H9 (cell line): Measurements from ENCODE around the gene NKPD1. TPM values are rescaled to one million over a fixed set of nuclear protein-coding genes. Genes with fewer than 3 reads are reported as not detected.

ENCODE experiments used
- DNase-seq: peaks from one replicate; pipeline ENCODE4 v3.0.0-alpha.2; 2017
- H2AFZ ChIP-seq: one replicate; pipeline ENCODE4 v1.6.1; 2013; ENCODE audit warnings: mild to moderate bottlenecking, low read length, control low read depth, moderate library complexity
- H2AK5ac ChIP-seq: 2 replicates; pipeline ENCODE4 v1.6.1; 2013; ENCODE audit warnings: low read length, control low read depth, mixed read lengths; ENCODE audit not compliant: insufficient read length
- H2BK120ac ChIP-seq: one replicate; pipeline ENCODE4 v1.6.1; 2013; ENCODE audit warnings: low read depth, mild to moderate bottlenecking, low read length, control low read depth, inconsistent platforms; ENCODE audit not compliant: poor library complexity, severe bottlenecking
- H2BK12ac ChIP-seq: 2 replicates; pipeline ENCODE4 v1.6.1; 2013; ENCODE audit warnings: low read length, control low read depth, mixed read lengths, low read depth; ENCODE audit not compliant: insufficient read length
- H2BK15ac ChIP-seq: 2 replicates; pipeline ENCODE4 v1.6.1; 2013; ENCODE audit warnings: low read depth, low read length, control low read depth
- H2BK20ac ChIP-seq: one replicate; pipeline ENCODE4 v1.6.1; 2013; ENCODE audit warnings: low read depth, mild to moderate bottlenecking, low read length, control low read depth, inconsistent platforms; ENCODE audit not compliant: poor library complexity, severe bottlenecking
- H2BK5ac ChIP-seq: 2 replicates; pipeline ENCODE4 v1.6.1; 2013; ENCODE audit warnings: low read length, control low read depth, mixed read lengths; ENCODE audit not compliant: insufficient read length
- H3K14ac ChIP-seq: 2 replicates; pipeline ENCODE4 v1.6.1; 2013; ENCODE audit warnings: low read length, control low read depth; ENCODE audit not compliant: insufficient read depth
- H3K18ac ChIP-seq: 2 replicates; pipeline ENCODE4 v1.6.1; 2013; ENCODE audit warnings: low read depth, mild to moderate bottlenecking, mixed read lengths, low read length, control low read depth; ENCODE audit not compliant: insufficient read length
- H3K23ac ChIP-seq: 2 replicates; pipeline ENCODE4 v1.6.1; 2013; ENCODE audit warnings: low read length, control low read depth, mixed read lengths, low read depth; ENCODE audit not compliant: insufficient read length
- H3K23me2 ChIP-seq: 2 replicates; pipeline ENCODE4 v1.6.1; 2013; ENCODE audit warnings: low read depth, mild to moderate bottlenecking, mixed read lengths, low read length, control low read depth; ENCODE audit not compliant: insufficient read length, poor library complexity, severe bottlenecking
- H3K27ac ChIP-seq: 2 replicates; pipeline ENCODE4 v1.5.1; 2013; ENCODE audit warnings: low read length, control low read depth, mixed read lengths, low read depth; ENCODE audit not compliant: insufficient read length
- H3K27me3 ChIP-seq: 2 replicates; pipeline ENCODE4 v1.6.1; 2013; ENCODE audit warnings: low read length, control low read depth, inconsistent platforms; ENCODE audit not compliant: insufficient read depth
- H3K4ac ChIP-seq: 2 replicates; pipeline ENCODE4 v1.6.1; 2013; ENCODE audit warnings: low read depth, mild to moderate bottlenecking, control low read depth, inconsistent platforms, low read length, moderate library complexity
- H3K4me1 ChIP-seq: 2 replicates; pipeline ENCODE4 v1.6.1; 2013; ENCODE audit warnings: low read length, control low read depth, inconsistent platforms; ENCODE audit not compliant: insufficient read depth
- H3K4me2 ChIP-seq: 2 replicates; pipeline ENCODE4 v1.6.1; 2013; ENCODE audit warnings: low read length, control low read depth, mixed read lengths; ENCODE audit not compliant: insufficient read length, insufficient read depth
- H3K56ac ChIP-seq: 2 replicates; pipeline ENCODE4 v1.6.1; 2013; ENCODE audit warnings: low read depth, mild to moderate bottlenecking, mixed read lengths, low read length, control low read depth; ENCODE audit not compliant: insufficient read length
- H3K79me1 ChIP-seq: 2 replicates; pipeline ENCODE4 v1.6.1; 2013; ENCODE audit warnings: low read depth, mild to moderate bottlenecking, moderate library complexity, low read length, control low read depth, inconsistent platforms; ENCODE audit not compliant: insufficient read depth, poor library complexity, severe bottlenecking
- H3K79me2 ChIP-seq: 2 replicates; pipeline ENCODE4 v1.6.1; 2013; ENCODE audit warnings: low read length, control low read depth, inconsistent platforms; ENCODE audit not compliant: insufficient read depth
- H3K9ac ChIP-seq: 2 replicates; pipeline ENCODE4 v1.6.1; 2013; ENCODE audit warnings: low read length, control low read depth, mixed read lengths; ENCODE audit not compliant: insufficient read length; ENCODE audit errors: extremely low read depth
- H3K9me3 ChIP-seq: one replicate; pipeline ENCODE4 v1.6.1; 2013; ENCODE audit warnings: low read depth, low read length, inconsistent platforms; ENCODE audit not compliant: control insufficient read depth
- H3T11ph ChIP-seq: one replicate; pipeline ENCODE4 v1.6.1; 2013; ENCODE audit warnings: mild to moderate bottlenecking, low read length, control low read depth, inconsistent platforms
- H4K20me1 ChIP-seq: one replicate; pipeline ENCODE4 v1.6.1; 2013; ENCODE audit not compliant: control insufficient read depth, insufficient read length, insufficient read depth
- H4K5ac ChIP-seq: 2 replicates; pipeline ENCODE4 v1.6.1; 2013; ENCODE audit warnings: low read depth, mild to moderate bottlenecking, mixed read lengths, low read length, control low read depth; ENCODE audit not compliant: insufficient read length
- H4K8ac ChIP-seq: replicated peaks from 2 replicates; pipeline ENCODE4 v1.6.1; 2013; ENCODE audit warnings: low read length, control low read depth, mixed read lengths, low read depth; ENCODE audit not compliant: insufficient read length
- H4K91ac ChIP-seq: 2 replicates; pipeline ENCODE4 v1.6.1; 2013; ENCODE audit warnings: low read depth, mild to moderate bottlenecking, moderate library complexity, mixed read lengths, low read length, control low read depth; ENCODE audit not compliant: insufficient read length
- H3K27ac Mint-ChIP-seq, 3 experiments: 2 replicates in 2 of 3; 3 replicates in 1 of 3; pipeline ENCODE4 v1.8.0; 2020 to 2021; ENCODE audit warnings: mixed read lengths in 3 of 3, mild to moderate bottlenecking in 1 of 3, moderate library complexity in 1 of 3
- H3K27me3 Mint-ChIP-seq: 2 replicates; pipeline ENCODE4 v1.8.0; 2021; ENCODE audit warnings: low read depth, mild to moderate bottlenecking, moderate library complexity, mixed read lengths
- H3K36me3 Mint-ChIP-seq, 3 experiments: 2 replicates in 2 of 3; 3 replicates in 1 of 3; pipeline ENCODE4 v1.8.0; 2020 to 2021; ENCODE audit warnings: low read depth in 3 of 3, mixed read lengths in 3 of 3; ENCODE audit not compliant: insufficient read depth in 1 of 3
- H3K4me1 Mint-ChIP-seq, 2 experiments: 2 replicates each; pipeline ENCODE4 v1.8.0; 2020; ENCODE audit warnings: mixed read lengths in 2 of 2
- H3K4me3 Mint-ChIP-seq, 2 experiments: 2 replicates in 1 of 2; 3 replicates in 1 of 2; pipeline ENCODE4 v1.8.0; 2020 to 2021; ENCODE audit warnings: mild to moderate bottlenecking in 2 of 2, mixed read lengths in 2 of 2, moderate library complexity in 1 of 2
- H3K9me3 Mint-ChIP-seq, 2 experiments: 2 replicates in 1 of 2; 3 replicates in 1 of 2; pipeline ENCODE4 v1.8.0; 2020; ENCODE audit warnings: mild to moderate bottlenecking in 2 of 2, mixed read lengths in 2 of 2, moderate library complexity in 1 of 2
- CTCF ChIP-seq: fragments of 200-600 bp; sonication (generic); conservative IDR thresholded peaks from 3 replicates; pipeline ENCODE4 v1.8.0; 2021; ENCODE audit warnings: antibody characterized with exemption, mild to moderate bottlenecking
- WGBS: extraction: QIAGEN DNeasy Blood & Tissue Kit; methylation state at CpG from one replicate; pipeline ENCODE4 v1.1.7; 2013; ENCODE audit warnings: missing lambda C conversion rate, low lambda C conversion rate, mixed read lengths; ENCODE audit not compliant: insufficient read length; ENCODE audit errors: extremely low coverage; 5-methylcytosine and 5-hydroxymethylcytosine counted together
- total RNA-seq: library from RNA; stranded (reverse); gene quantifications from 2 replicates; pipeline ENCODE4 v1.2.1, GENCODE V29; 2021

The NKPD1 gene
- total RNA-seq, 1 experiment from 2014 or later, result 0.17 TPM

GRCh38 chr19:45146251-45146650 lies 14.5 kb downstream of the NKPD1 start:
- Histone ChIP-seq H2AK5ac (no peak overlapping the region), H3K4me1 (no peaks in the 10 kb centered on the region), H3K27me3 (no peaks in the 10 kb centered on the region), H2BK5ac (no peak overlapping the region), H3K9ac (no peak overlapping the region), H3K27ac (no peak overlapping the region), H3K56ac (no peak overlapping the region), H3K79me2 (no peaks in the 10 kb centered on the region), H4K5ac (no peak overlapping the region), H3T11ph (no peak overlapping the region), H3K9me3 (no peaks in the 10 kb centered on the region), H3K4me2 (no peak overlapping the region), H3K14ac (no peak overlapping the region), H4K91ac (no peak overlapping the region), H3K23ac (no peak overlapping the region), H3K79me1 (no peaks in the 10 kb centered on the region), H4K8ac (no peak overlapping the region), H3K18ac (no peak overlapping the region), H2AFZ (no peak overlapping the region), H4K20me1 (no peaks in the 10 kb centered on the region), H3K4ac (no peak overlapping the region), H2BK12ac (no peak overlapping the region), H2BK15ac (no peak overlapping the region), H3K23me2 (no peaks in the 10 kb centered on the region), H2BK20ac (no peak overlapping the region), H2BK120ac (no peak overlapping the region)
- Mint-ChIP-seq H3K9me3 (no peaks in the 10 kb centered on the region), H3K36me3 (peaks cover 8 to 25% (median 21%) of the 10 kb centered on the region in 3 experiments; a peak in 6 of 7 replicates), H3K27me3 (peaks cover 3% of the 10 kb centered on the region), H3K27ac (no peak overlapping the region), H3K4me1 (0 out of 4 replicates have a peak, but pooled peaks cover 0 to 2% of the 10 kb centered on the region in 2 experiments), H3K4me3 (no peak overlapping the region)
- no CpG with 5 or more reads among the region's 13 CpGs for WGBS
- no peak for TF ChIP-seq CTCF
- DNase-seq, result no peak
